HG03066 (cell line): ENCODE results near the gene PAOX.
A peak's percentile ranks its signal among the peaks of the same experiment; 100 is the strongest.

Source experiments
- ATAC-seq: cut with Tn5 transposase; IDR thresholded peaks from one replicate; pipeline ENCODE4 v1.9.1; 2021; ENCODE audit warnings: low read depth; ENCODE audit not compliant: unreplicated experiment

The PAOX gene

DNA sequence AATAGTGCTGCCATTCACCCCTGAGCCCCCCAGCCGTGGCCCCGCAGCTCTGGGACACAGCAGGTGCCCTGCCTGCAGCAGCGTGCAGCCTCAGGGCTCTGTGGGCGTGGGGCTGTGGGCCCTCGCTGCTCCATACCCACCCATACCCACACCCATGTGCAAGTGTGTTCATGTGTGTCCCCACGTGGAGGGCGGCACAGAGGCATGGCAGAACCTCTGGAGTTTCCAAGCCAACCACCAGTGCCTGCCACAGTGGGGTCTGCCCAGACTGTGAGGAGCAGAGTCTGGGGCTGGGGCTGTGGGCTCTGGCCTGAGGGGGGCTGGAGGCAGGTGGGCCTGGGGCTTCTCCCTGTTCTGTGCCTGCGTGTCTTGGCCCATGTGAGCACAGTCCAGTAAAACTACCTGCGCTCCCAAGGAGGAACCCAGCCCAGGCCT, 29.5 kb upstream of the PAOX start:
- no peak for ATAC-seq

DNA sequence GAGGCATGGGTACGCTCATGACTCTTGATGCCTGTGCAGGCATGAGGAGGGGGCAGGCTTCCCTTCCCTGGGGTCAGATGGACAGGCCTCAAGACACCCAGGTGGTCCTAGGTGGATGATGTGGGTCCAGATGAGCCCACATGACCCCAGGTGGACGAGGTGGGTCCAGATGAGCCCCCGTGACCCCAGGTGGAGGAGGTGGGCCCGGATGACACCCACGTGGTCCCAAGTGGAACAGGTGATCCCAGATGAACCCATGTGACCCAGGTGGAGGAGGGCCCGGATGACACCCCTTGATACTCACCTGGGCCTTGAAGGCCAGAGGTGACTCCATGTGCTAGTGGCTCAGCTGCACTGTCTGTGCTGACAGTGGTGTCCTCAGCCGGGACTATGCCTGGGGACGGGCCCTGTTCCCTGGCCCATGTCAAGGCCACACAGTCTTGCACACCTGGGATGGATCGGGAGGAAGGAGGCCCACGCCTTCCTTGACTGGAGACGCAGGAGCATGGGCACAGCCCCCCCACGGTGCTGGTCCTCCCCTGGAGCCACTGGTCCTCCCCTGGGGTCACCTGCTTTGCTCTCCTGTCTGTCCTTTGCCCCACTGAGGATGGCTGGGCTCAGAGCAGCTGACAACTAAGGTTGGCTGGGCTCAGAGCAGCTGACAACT, 28.6 kb upstream of the PAOX start:
- no peak for ATAC-seq

DNA sequence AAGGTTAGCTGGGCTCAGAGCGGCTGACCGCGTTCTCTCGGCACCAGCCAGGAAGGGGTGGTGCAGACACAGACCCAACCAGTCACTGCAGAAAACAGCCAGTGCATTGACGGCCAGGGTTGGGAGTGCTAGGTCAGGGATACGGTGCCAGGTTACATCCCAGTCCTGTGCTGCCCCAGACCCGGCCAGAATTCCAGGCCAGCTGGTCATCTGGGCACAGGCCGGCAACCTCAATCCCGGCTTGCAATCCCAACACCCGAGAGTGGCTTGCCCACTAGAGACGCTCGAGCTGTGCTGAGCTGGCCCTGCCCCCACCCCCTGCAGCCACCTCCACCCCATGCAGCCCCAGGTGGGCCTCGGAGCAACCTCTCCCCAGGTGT, 28.1 kb upstream of the PAOX start:
- ATAC-seq = no peak

DNA sequence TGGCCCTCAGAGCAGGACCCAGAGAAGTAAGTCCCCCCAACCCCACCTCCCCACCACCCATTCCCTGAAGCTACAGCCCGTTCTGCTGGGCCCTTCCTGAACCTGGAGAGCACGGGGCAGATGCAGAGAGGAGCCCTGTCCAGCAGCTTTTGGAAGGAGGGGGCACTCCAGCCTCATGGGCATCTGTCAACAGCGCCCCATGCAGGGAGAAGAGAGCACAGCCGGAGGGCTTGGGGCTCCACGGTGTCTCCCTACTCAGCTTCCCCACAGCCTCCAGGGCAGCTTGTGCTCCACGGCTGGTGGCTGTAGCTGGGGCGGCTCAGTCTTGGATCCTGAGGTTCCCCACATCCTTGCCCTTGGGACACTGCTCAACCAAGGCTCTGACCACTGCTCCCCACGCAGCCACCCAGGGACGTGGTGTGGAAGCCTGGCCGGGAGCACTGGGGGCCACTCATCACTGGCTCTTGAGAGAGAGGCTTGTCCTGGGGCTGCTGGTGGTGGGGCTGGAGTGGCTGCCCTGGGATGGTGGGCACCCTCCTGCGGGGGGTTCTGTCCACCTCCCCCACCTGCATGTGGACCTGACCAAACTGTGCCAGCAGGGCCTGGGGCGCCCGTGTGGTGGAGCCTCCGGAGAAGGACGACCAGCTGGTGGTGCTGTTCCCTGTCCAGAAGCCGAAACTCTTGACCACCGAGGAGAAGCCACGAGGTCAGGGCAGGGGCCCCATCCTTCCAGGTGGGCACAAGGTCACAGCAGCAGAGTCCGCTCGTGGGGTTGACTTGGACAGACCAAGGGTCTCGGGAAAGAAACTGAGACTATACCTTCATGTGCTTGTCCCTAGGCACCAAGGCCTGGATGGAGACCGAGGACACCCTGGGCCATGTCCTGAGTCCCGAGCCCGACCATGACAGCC, 27.4 kb upstream of the PAOX start:
- no peak for ATAC-seq

DNA sequence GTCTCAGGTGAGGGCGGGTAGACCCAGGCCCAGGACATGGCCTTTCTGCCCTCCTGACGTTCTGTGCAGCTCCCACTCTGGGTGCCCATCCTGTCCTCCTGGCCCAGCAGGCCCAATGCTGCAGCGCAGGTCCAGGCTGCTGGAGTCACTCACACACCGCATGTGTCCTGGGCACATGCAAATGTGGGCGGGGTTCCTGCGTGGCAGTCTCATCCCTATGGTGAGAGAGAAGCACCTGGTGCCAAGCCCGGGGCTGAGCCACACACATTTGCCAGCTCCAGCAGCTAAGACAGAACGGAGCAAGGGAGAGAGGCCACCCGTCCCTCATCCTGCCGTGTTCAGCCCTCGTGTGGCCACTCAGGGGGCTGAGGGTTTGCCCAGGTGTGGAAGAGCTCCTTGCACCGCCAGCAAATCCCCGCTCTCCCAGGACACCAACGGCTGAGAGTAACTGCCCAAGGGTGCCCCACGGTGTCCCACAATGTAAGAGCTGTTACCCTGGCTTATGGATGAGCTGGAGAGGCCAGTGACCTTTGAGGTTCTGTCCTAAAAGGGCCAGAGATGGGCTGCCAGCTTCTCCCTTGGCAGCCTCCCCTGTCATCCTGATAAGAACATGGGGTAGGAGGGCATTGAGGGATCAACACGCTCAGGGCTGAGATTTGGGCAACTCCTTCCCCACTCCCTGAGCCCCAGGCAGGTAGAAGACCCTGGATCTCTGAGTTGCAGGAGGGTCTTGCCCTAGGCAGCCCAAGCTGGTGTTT, 25.7 kb upstream of the PAOX start:
- ATAC-seq = no peak

DNA sequence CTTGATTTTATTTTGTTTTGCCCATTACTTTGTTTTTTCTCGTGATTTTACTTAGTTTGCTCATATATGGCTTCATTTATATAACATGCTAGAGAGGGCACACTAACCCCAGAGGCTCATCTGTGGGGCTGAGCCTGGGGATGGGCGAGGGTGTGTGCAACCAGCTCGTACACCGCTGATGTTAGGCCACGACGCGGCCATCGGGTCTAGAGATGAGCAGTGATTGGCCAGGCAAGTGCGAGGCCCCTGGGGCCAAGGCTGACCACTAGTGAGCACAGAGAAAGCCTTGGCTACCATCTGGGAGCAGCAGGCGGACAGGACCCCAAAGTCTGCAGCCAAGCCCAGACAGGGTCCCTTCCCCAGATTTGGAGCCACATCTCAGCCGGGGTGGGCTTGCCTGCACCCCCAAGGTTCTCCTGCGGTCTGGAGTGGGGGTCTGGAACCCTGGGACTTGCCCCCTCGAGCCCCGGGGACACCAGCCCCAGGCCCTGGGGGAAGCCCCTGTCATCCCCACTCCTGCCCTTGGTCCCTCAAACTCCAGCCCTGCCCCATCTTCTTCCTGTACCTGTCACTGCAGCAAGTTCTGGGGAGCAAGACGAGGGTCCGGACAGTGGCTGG, 25.0 kb upstream of the PAOX start:
- ATAC-seq = no peak

DNA sequence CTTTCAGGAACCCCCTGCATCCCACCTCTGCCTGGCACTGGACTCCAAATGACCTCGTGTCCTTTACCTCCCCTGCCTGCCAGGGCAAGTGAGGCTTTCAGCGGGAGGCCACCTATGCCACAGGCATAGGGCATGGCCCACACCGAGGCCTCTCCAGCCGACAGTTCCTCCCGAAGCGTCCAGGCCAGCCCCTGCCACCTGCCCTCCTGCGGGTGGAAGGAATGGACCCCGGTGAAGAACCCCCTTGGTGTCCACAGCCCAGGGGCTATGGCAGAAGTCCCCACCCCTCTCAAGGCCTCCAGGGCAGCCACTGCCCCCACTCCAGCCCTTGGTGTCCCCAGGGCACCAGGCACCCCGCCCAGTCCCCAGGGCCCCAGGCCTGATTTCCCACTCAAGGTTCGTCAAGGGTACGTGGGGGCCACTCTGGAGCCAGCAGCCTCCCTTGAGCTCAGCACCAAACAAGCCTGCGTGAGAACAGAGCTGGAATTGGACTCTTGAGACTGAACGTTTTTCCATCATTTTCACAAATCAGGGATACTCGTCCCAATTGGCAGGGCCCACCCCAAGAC, 24.3 kb upstream of the PAOX start:
- ATAC-seq = no peak

DNA sequence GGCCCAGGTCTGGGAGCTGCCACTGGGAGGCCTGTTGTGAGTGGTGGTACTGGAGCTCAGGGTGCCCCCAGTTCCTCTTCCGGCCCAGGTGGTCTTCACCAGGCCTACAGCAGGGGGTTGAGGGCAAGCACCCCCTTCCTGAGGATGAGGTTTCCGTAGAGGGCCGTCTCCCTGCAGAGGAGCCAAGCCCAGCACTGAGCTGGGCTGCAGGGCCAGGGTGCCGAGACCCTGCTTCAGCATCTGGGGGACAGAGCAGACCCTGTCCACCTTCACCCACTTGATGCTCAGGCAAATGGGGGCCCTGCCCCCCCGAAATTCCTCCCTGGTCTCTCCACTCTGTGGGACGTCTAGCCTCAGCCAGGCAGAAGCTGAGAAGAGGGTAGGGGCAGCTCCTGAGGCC, 23.8 kb upstream of the PAOX start:
- ATAC-seq = no peak

DNA sequence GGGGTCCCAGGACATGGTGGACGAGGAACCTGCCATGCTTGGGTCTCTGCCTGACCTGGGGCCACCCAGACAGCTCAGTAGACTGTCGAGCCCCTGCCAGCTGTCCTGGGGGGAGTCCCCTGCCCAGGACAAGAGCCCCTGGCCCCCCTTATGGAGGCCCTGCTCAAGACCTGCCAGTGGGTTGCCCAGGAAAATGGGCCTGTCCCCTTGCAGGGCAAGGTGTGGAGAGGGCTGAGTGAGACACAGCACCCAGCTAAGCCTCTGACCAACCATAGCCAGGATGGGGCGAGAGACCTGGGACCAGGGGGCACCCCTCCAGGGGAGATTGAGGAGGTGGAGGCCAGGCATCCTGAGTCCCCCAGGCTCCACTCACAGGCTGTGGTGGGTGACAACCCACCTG, 23.1 kb upstream of the PAOX start:
- ATAC-seq = no peak

DNA sequence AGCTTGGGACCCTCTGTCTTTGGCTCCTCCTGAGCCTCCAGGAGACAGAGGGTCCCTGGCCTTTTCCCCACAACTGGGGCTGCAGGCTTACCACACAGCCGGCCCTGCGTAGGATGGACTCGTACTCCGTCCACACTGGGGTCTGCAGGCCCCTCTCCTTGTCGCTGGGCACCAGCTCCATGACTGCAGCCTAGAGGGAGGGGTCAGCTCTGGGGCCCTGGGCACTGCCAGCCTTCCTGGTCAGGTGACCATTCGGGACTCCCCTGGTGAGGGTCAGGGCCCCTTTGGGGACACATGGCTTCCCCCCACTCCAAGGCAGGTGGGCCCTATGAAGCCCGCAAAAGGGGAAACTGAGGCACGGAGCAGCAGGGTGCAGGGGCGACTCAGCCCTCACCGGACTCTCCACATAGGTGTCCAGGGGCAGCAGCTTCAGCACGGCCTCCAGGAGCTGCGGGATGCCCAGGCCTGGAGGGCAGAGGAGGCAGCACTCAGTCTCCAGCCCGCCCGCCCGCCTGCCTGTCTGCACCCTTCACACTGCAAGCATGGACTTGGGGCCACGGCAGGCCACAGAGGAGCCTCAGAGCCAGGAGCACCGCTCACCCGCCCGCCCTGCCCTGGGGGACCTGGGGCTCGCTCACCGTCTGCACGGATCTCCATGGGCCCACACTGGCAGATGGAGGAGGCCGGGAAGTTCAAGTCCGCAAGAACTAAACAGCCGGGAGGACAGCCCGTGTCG, 22.3 kb upstream of the PAOX start:
- ATAC-seq = no peak

DNA sequence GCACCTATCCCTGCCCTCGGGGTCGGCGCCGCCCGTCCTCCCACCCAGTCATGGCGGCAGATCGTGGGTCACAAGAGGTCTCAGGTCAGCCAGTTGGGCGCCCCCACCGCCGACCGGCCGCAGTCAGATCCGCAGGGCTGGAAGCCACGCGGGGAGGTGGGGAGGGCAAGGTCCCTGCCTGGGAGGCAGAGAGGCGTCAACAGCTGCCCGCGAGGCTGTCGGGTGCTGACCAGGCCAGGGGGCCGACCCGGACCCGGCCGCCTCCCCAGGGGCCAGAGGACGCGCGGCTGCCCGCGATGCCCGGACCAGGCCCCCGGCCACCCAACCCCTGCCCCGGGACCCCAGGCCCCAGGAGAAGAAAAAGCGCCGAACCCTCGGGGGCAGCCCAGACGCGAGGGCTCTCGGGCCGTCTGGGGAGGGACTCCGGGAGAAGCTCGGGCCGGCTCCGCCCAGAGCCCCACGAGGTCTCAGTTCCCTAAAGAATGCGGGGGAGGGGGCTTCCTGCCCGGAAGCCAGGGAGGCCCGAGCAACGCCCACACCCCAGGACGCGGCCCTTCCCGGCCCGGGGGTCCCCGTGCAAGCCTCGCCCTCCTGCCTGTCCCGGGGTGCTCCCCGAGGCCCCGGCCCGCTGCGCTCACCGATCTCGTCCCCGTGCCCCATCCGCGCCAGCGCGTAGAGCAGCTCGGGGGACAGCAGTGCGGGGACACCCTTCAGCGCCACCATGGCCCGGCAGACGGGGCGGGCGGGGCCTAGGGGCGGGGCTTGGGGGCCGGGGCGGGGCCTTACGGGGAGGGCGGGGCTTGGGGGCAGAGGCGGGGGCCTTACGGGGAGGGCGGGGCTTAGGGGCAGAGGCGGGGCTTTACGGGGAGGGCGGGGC, 21.5 kb upstream of the PAOX start, which contains the start of gene FUOM:
TSS of gene FUOM (minus strand) at position 735 of the 877 bp plus-strand sequence. CDS start at position 723, 12 bp downstream.
- ATAC-seq = peak; percentile 70

DNA sequence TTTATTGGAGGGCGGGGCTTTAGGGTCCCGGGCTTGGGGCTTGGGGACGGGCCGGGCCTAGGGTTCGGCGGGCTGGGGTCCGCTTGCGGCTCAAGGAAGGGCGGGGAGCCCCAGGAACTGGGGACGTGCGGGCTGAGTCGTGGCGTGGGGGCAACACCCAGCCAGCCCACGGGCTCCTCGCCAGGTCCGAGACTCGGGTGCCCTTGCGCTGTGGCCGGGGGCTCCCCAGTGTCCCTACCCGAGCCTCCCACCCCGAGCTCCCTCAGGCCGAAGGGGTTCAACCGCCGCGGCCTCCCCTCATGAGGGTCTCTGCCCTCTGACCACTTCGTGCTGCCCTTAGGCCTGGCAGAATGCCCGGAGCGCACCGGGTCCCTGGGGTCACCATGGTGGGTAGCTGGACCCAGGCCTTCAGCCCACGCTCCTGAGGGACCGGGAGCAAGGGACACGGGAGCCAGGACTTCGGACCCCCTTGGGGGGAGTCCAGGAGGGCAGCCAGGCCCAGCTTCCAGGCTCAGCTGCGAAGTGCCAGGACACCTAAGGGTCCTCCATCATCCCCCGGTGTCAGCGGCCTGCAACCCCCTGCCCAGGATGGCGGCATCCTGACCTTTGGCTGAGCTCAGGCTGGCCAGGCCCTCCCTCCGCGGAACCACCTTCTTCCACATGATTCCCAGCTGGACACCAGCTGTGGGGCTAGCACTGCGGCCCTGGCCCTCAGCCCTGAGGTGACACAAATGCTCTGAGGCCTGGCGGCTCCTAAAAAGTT, 20.7 kb upstream of the PAOX start:
- no peak for ATAC-seq

DNA sequence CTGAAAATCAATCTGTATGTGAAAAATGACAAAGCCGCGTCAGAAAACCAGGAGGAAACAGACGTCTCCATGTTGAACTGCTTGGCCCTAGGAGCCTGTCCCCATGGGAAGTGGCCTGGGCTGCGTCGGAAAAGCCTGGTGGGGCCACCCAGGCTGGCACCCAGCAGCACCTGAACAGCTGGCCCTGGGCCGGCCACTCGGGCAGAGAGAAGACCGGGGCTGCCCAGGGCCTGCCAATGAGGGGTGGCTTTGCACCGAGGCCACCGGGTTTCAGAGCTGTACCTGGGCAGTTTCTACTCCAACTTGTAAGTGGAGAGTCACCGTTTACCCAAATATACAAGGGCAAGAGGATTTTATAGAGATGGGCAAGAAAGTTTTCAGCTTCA, 20.1 kb upstream of the PAOX start:
- ATAC-seq = no peak

DNA sequence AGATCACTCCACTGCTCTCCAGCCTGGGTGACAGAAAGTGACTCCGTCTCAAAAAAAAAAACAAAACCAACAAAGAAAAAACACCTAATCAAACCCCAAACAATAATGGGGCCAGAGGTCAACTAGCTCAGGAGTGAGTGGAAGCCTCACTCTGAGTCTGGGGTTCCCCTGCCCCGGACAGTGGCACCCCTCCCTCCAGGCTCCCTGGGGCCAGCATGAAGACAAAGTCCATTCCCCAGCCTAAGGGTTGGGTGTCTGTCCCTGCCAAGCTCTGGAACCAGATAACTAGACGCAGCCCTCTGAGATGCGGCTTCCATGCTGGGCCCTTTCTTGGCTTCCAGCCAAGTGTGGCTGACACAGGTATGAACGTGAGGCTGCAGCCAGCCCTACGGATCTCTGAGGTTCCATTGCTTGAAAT, 19.5 kb upstream of the PAOX start:
- no peak for ATAC-seq

DNA sequence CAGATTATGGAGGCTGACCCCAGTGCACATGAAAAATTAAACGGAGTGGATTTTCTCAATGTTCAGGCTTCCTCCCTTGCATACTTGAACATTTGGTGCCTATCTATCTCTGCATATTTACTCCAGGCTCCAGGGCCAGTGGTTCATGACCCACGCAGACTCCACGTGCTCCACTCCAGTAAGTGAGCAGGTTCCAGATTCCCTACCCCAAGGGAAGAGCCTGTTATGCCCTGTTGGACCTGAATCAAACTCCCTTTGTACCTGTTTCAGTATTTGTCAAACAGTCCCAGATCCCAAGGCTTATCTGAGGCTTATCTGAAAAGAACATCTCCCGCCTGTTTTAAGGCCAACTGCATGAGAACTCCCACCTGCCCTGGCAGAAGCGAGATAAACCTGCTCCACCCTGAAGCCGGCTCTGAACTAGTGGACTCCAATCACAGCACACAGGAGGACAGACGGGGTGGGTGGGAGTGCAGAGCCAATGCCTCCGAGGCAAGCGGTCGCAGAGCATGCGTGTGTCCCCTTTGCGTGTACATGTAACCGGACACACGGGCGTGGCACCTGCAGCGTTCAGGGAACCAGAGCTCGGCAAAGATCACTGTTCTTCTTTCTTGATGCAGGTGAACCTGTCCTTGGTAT, 19.0 kb upstream of the PAOX start:
- no peak for ATAC-seq

DNA sequence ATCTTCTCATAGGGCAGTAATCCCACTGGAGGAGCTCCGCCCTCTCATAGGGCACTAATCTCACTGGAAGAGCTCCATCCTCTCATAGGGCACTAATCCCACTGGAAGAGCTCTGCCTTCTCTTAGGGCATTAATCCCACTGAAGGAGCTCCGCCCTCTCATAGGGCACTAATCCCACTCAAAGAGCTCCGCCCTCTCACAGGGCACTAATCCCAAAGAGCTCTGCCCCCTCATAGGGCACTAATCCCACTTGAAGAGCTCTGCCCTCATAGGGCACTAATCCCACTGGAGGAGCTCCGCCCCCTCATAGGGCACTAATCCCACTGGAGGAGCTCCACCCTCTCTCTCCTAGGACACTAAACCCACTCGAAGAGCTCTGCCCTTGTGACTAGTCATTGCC, 17.8 kb upstream of the PAOX start:
- no peak for ATAC-seq

DNA sequence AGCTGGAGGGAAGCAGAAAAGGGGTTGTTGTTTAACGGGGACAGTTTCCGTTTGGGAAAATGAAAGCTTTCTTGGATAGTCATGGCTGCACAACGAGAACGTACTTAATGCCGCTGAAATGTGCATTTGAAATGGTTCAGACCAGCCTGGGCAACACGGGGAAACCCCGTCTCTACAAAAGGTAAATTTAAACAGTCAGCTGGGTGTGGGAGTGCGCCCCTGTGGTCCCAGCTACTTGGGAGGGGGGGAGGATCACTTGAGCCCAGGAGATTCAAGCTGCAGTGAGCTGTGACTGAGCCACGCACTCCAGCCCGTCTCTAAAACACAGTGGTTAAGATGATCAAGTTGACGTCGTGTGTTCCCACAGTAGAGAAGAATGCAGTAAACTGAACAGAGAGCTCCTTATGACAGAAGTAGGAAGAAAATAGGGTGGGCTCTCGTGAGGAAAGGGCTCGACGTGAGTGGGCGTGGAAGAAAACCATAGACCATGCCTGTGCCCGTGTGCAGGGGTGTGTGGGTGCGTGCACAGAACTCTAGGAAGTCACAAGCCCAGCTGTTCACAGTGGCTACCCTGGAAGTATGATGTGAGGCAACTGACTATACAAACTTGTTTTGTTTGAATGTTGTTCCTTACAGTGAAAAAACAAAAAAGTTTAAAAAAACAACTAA, 17.2 kb upstream of the PAOX start:
- no peak for ATAC-seq
